HEK293 (cell line): ENCODE data around the gene TNFSF10.
A peak's percentile ranks its signal among the peaks of the same experiment; 100 is the strongest.

Experiments
- CTCF ChIA-PET: fragments of 350-600 bp; formaldehyde crosslinking; extraction: SDS; loops from one replicate; lab custom pipeline; 2021; ENCODE audit warnings: antibody characterized with exemption; lab: Yijun Ruan, JAX
- POLR2A ChIA-PET: fragments of 300-600 bp; formaldehyde crosslinking; extraction: SDS; loops from one replicate; lab custom pipeline; 2020; ENCODE audit warnings: antibody characterized with exemption, inconsistent platforms; lab: Yijun Ruan, JAX
- H3K27ac ChIP-seq: fragments of 200-500 bp; sonication (Bioruptor generic); 2 replicates; pipeline ENCODE4 v1.5.1; 2014; ENCODE audit warnings: low read depth, low read length, control low read depth, inconsistent platforms; ENCODE audit errors: extremely low read depth
- H3K36me3 ChIP-seq, 2 experiments: fragments of 200-500 bp in 1 of 2; sonication (Bioruptor generic) in 1 of 2; 1 replicate in 1 of 2; 2 replicates in 1 of 2; pipeline ENCODE4 v1.5.1; 2014 to 2017; ENCODE audit warnings: inconsistent platforms in 2 of 2, low read length in 2 of 2; ENCODE audit not compliant: control insufficient read depth in 2 of 2, insufficient read depth in 1 of 2
- H3K4me1 ChIP-seq: fragments of 200-500 bp; sonication (Bioruptor generic); 2 replicates; pipeline ENCODE4 v1.5.1; 2014; ENCODE audit warnings: mild to moderate bottlenecking, low read length, inconsistent platforms; ENCODE audit not compliant: control insufficient read depth, insufficient read depth
- H3K4me3 ChIP-seq: 2 replicates; pipeline ENCODE4 v1.5.1; 2011; ENCODE audit warnings: low read depth, mild to moderate bottlenecking, control low read depth, low read length, moderate library complexity
- H3K9me3 ChIP-seq: fragments of 200-500 bp; sonication (Bioruptor generic); 2 replicates; pipeline ENCODE4 v1.5.1; 2014; ENCODE audit warnings: low read depth, low read length, inconsistent platforms; ENCODE audit not compliant: control insufficient read depth, insufficient read depth
- BCL6B ChIP-seq: fragments of 450-650 bp; formaldehyde crosslinking; IDR thresholded peaks from 2 replicates; pipeline ENCODE4 v1.5.1; 2017; ENCODE audit warnings: missing biosample characterization, missing genetic modification characterization
- CTCF ChIP-seq: fragments of 450-650 bp; formaldehyde crosslinking; IDR thresholded peaks from 2 replicates; pipeline ENCODE4 v1.5.1; 2016; ENCODE audit warnings: missing biosample characterization, missing genetic modification characterization
- KLF7 ChIP-seq: fragments of 450-650 bp; formaldehyde crosslinking; IDR thresholded peaks from 2 replicates; pipeline ENCODE4 v1.5.1; 2016; ENCODE audit warnings: missing biosample characterization, missing genetic modification characterization, borderline replicate concordance
- KLF8 ChIP-seq: fragments of 450-650 bp; formaldehyde crosslinking; IDR thresholded peaks from 2 replicates; pipeline ENCODE4 v1.5.1; 2016; ENCODE audit warnings: missing biosample characterization, missing genetic modification characterization
- PRDM6 ChIP-seq: fragments of 450-650 bp; formaldehyde crosslinking; IDR thresholded peaks from 2 replicates; pipeline ENCODE4 v1.5.1; 2017; ENCODE audit warnings: missing biosample characterization, missing genetic modification characterization
- ZBTB49 ChIP-seq: fragments of 450-650 bp; formaldehyde crosslinking; IDR thresholded peaks from 2 replicates; pipeline ENCODE4 v1.5.1; 2016; ENCODE audit warnings: missing biosample characterization, missing genetic modification characterization, low read depth
- ZEB2 ChIP-seq: fragments of 450-650 bp; formaldehyde crosslinking; IDR thresholded peaks from 2 replicates; pipeline ENCODE4 v1.5.1; 2016; ENCODE audit warnings: missing biosample characterization, missing genetic modification characterization
- ZNF112 ChIP-seq: fragments of 450-650 bp; formaldehyde crosslinking; IDR thresholded peaks from 2 replicates; pipeline ENCODE4 v1.5.0; 2017; ENCODE audit warnings: missing biosample characterization, missing genetic modification characterization
- ZNF138 ChIP-seq: fragments of 450-650 bp; formaldehyde crosslinking; IDR thresholded peaks from 2 replicates; pipeline ENCODE4 v1.5.1; 2016; ENCODE audit warnings: missing biosample characterization, missing genetic modification characterization, borderline replicate concordance
- ZNF302 ChIP-seq: fragments of 450-650 bp; formaldehyde crosslinking; IDR thresholded peaks from 2 replicates; pipeline ENCODE4 v1.5.1; 2016; ENCODE audit warnings: missing biosample characterization, missing genetic modification characterization, low read depth
- ZNF335 ChIP-seq: fragments of 450-650 bp; formaldehyde crosslinking; conservative IDR thresholded peaks from 2 replicates; pipeline ENCODE4 v1.5.1; 2016; ENCODE audit warnings: missing biosample characterization, missing genetic modification characterization
- ZNF473 ChIP-seq: fragments of 450-650 bp; formaldehyde crosslinking; IDR thresholded peaks from 2 replicates; pipeline ENCODE4 v1.5.1; 2017; ENCODE audit warnings: missing biosample characterization, missing genetic modification characterization
- ZNF544 ChIP-seq: fragments of 450-650 bp; formaldehyde crosslinking; IDR thresholded peaks from 2 replicates; pipeline ENCODE4 v1.5.0; 2017; ENCODE audit warnings: missing biosample characterization, missing genetic modification characterization
- ZNF561 ChIP-seq: fragments of 450-650 bp; IDR thresholded peaks from 2 replicates; pipeline ENCODE4 v1.5.1; 2018; ENCODE audit warnings: missing biosample characterization, missing genetic modification characterization, borderline replicate concordance
- ZNF623 ChIP-seq: fragments of 450-650 bp; formaldehyde crosslinking; IDR thresholded peaks from 2 replicates; pipeline ENCODE4 v1.5.1; 2016; ENCODE audit warnings: missing biosample characterization, missing genetic modification characterization
- ZNF76 ChIP-seq: fragments of 450-650 bp; formaldehyde crosslinking; IDR thresholded peaks from 2 replicates; pipeline ENCODE4; 2016; ENCODE audit warnings: low read depth, missing biosample characterization, missing genetic modification characterization, borderline replicate concordance
- ZNF792 ChIP-seq: fragments of 450-650 bp; formaldehyde crosslinking; IDR thresholded peaks from 2 replicates; pipeline ENCODE4 v1.5.1; 2016; ENCODE audit warnings: missing biosample characterization, missing genetic modification characterization

TNFSF10 gene

DNA sequence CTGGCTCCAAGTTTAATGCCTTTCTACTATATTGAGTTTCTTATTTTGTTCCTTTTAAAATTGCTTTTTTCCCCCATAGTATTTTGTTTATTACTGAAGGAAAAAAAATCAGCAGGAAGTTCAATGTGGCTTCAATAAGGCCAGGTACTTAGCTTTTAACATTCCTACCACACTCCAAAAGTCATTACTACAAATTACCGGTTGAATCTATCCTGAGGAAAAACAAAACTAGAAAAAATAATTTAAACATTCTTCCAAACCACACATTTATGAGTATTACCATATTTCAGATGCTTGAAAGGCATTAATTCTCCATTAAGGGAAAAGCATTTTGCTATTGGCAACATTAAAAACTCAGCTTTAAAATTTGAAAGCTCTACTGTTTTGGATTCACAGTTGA is 20.2 kb upstream of the TNFSF10 start:
- no peaks in the 10 kb centered on the region for H3K9me3 ChIP-seq
- no peaks in the 10 kb centered on the region for H3K4me1 ChIP-seq
- CTCF ChIA-PET: interaction anchor here (0.6 kb wide), 1 partner anchor 119 kb away, joined by 3 read pairs; no protein-coding TSS in a partner anchor
- TF ChIP-seq ZNF76 (tag by site-specific recombination) (no peak), PRDM6 (tag by site-specific recombination) (peak; percentile 33; the same call in 1 of the 2 replicates), KLF7 (tag by site-specific recombination) (no peak), ZNF561 (tag by site-specific recombination) (no peak), ZNF335 (tag by site-specific recombination) (no peak)
- TF ChIP-seq, all 188 proteins: peak for 1
- POLR2A ChIA-PET: no interaction called here
- H3K27ac ChIP-seq: no peak overlapping the region
- no peaks in the 10 kb centered on the region for H3K36me3 ChIP-seq
- H3K4me3 ChIP-seq: no peak overlapping the region

DNA sequence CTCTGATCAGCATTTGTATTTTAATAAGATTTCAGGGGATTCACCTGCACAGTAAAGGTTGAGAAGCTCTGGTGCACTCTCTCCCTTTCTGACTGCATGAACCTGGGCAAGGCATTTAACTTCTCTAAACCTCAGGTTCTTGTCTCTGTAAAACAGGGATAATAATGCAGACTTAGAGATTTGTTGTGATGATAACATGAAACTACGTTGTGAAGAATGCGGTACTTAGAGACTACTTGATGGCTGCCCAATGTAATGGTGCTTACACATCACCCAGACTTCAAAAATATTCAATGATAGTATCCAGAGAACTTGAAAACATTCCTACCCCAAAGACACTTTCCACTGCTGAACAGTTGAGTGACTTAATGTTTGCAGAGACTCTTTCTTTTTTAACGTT is 19.8 kb upstream of the TNFSF10 start:
- no peaks in the 10 kb centered on the region for H3K9me3 ChIP-seq
- ChIA-PET POLR2A (no interaction called here), CTCF (interaction anchor here (0.6 kb wide), 1 partner anchor 118 kb away, joined by 3 read pairs; no protein-coding TSS in a partner anchor)

DNA sequence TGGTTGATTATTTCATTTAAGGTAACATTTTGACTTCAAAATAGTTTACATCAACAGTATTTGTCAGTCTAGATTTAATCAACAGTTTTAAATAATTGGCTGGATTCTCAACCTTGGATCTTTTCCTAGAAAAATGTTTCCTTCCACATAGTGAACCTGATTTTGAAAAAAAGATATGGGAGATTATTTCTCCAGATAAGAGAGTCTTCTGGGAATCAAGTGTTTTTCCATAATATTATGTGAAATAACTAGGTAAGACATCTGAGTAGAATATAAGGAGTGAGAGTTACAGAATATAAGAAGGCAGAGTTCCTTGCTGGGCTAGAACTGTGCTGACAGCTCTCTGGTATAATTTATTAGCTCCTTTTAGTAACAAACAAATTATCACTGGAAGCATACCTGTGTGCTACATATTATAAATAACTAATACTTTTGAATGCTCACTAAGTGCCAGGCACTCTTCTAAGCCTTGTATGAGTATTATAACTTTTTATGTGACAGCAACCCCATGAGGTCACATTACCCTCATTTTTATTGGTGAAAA is 18.8 kb upstream of the TNFSF10 start:
- ChIA-PET CTCF (interaction anchor here (0.6 kb wide), 1 partner anchor 27 kb away, joined by 3 read pairs; no protein-coding TSS in a partner anchor), POLR2A (no interaction called here)
- no peaks in the 10 kb centered on the region for H3K9me3 ChIP-seq
- H3K4me3 ChIP-seq: no peak overlapping the region
- H3K27ac ChIP-seq: no peak overlapping the region
- no peaks in the 10 kb centered on the region for H3K4me1 ChIP-seq
- no peak for TF ChIP-seq ZEB2
- TF ChIP-seq BCL6B (tag by site-specific recombination): no peak
- no peak for TF ChIP-seq ZNF544
- no peak for TF ChIP-seq ZNF112 (tag by site-specific recombination)
- TF ChIP-seq ZNF473 (tag by site-specific recombination): no peak
- TF ChIP-seq ZNF138 (tag by site-specific recombination): no peak
- no peaks in the 10 kb centered on the region for H3K36me3 ChIP-seq

More for the DNA sequence above, 19.8 kb upstream of the TNFSF10 start:
- Histone ChIP-seq H3K4me3 (no peak overlapping the region), H3K27ac (no peak overlapping the region), H3K4me1 (no peaks in the 10 kb centered on the region), H3K36me3 (no peaks in the 10 kb centered on the region)
- TF ChIP-seq ZBTB49 (no peak), ZNF302 (tag by site-specific recombination) (no peak), ZNF623 (tag by site-specific recombination) (no peak), CTCF (tag by site-specific recombination) (no peak), ZNF792 (tag by site-specific recombination) (no peak), KLF8 (tag by site-specific recombination) (no peak), ZNF561 (tag by site-specific recombination) (no peak)
